Mesothelial cell of epicardium (in vitro differentiated cells): ENCODE results near the gene FAM25G. TPM values are rescaled to one million over a fixed set of nuclear protein-coding genes. Genes with fewer than 3 reads are reported as not detected.

Experiments
- DNase-seq, 2 experiments: peaks; one replicate each; pipeline ENCODE4 v3.0.0; 2021; ENCODE audit warnings: low spot score in 2 of 2; ENCODE audit not compliant: unreplicated experiment in 2 of 2
- H3K27ac Mint-ChIP-seq: 2 replicates; pipeline ENCODE4 v1.8.0; 2021; ENCODE audit warnings: mixed read lengths
- H3K27me3 Mint-ChIP-seq: 2 replicates; pipeline ENCODE4 v1.8.0; 2021; ENCODE audit warnings: low read depth, mixed read lengths
- H3K36me3 Mint-ChIP-seq: 2 replicates; pipeline ENCODE4 v1.8.0; 2021; ENCODE audit warnings: mixed read lengths
- H3K4me1 Mint-ChIP-seq: 2 replicates; pipeline ENCODE4 v1.8.0; 2021; ENCODE audit warnings: mixed read lengths
- H3K4me3 Mint-ChIP-seq: 2 replicates; pipeline ENCODE4 v1.8.0; 2021; ENCODE audit warnings: mild to moderate bottlenecking, moderate library complexity, mixed read lengths
- H3K9me3 Mint-ChIP-seq: 2 replicates; pipeline ENCODE4 v1.8.0; 2021; ENCODE audit warnings: mixed read lengths
- total RNA-seq: library from RNA; stranded (reverse); gene quantifications from 3 replicates; pipeline ENCODE4 v1.2.1, GENCODE V29; 2021
- TF ChIP-seq, protein P1 (sequence below): fragments of 200-600 bp; sonication (generic); IDR thresholded peaks from one replicate; pipeline ENCODE4 v1.5.0; 2021; ENCODE audit warnings: antibody characterized with exemption; ENCODE audit not compliant: unreplicated experiment

FAM25G gene
- total RNA-seq, 1 donor from 2014 or later = not detected

GRCh38 chr10:47447209-47447608, 44.3 kb downstream of the FAM25G start:
- Mint-ChIP-seq H3K4me1 (peaks cover under 1% of the 10 kb centered on the region), H3K27ac (no peak overlapping the region), H3K27me3 (no peaks in the 10 kb centered on the region), H3K36me3 (no peaks in the 10 kb centered on the region), H3K4me3 (no peak overlapping the region), H3K9me3 (peaks cover 16% of the 10 kb centered on the region)
- TF ChIP-seq, protein P1, sequence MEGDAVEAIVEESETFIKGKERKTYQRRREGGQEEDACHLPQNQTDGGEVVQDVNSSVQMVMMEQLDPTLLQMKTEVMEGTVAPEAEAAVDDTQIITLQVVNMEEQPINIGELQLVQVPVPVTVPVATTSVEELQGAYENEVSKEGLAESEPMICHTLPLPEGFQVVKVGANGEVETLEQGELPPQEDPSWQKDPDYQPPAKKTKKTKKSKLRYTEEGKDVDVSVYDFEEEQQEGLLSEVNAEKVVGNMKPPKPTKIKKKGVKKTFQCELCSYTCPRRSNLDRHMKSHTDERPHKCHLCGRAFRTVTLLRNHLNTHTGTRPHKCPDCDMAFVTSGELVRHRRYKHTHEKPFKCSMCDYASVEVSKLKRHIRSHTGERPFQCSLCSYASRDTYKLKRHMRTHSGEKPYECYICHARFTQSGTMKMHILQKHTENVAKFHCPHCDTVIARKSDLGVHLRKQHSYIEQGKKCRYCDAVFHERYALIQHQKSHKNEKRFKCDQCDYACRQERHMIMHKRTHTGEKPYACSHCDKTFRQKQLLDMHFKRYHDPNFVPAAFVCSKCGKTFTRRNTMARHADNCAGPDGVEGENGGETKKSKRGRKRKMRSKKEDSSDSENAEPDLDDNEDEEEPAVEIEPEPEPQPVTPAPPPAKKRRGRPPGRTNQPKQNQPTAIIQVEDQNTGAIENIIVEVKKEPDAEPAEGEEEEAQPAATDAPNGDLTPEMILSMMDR = no peak
- DNase-seq = no peak

- Mint-ChIP-seq H3K27me3 (peaks cover 2% of the 10 kb centered on the region), H3K4me1 (no peaks in the 10 kb centered on the region), H3K9me3 (peaks cover 16% of the 10 kb centered on the region), H3K4me3 (no peak overlapping the region), H3K36me3 (no peaks in the 10 kb centered on the region), H3K27ac (no peak overlapping the region)
- TF ChIP-seq, protein P1 = no peak
- DNase-seq = no peak
These were observed 45.8 kb downstream of the FAM25G start for GRCh38 chr10:47445720-47446119.

GRCh38 chr10:47444047-47444446, 47.5 kb downstream of the FAM25G start:
- TF ChIP-seq, protein P1 = no peak
- no peak overlapping the region for H3K4me3 Mint-ChIP-seq
- no peak overlapping the region for H3K27ac Mint-ChIP-seq
- DNase-seq = no peak
- H3K36me3 Mint-ChIP-seq = no peaks in the 10 kb centered on the region
- peaks cover 16% of the 10 kb centered on the region for H3K9me3 Mint-ChIP-seq
- no peaks in the 10 kb centered on the region for H3K4me1 Mint-ChIP-seq
- H3K27me3 Mint-ChIP-seq = peaks cover 2% of the 10 kb centered on the region

- TF ChIP-seq, protein P1 = no peak
- Mint-ChIP-seq H3K27me3 (peaks cover 4% of the 10 kb centered on the region), H3K36me3 (no peaks in the 10 kb centered on the region), H3K9me3 (peaks cover 16% of the 10 kb centered on the region), H3K27ac (no peak overlapping the region), H3K4me3 (no peak overlapping the region), H3K4me1 (no peaks in the 10 kb centered on the region)
- DNase-seq = no peak
These were observed 48.4 kb downstream of the FAM25G start for GRCh38 chr10:47443145-47443544.

DNA sequence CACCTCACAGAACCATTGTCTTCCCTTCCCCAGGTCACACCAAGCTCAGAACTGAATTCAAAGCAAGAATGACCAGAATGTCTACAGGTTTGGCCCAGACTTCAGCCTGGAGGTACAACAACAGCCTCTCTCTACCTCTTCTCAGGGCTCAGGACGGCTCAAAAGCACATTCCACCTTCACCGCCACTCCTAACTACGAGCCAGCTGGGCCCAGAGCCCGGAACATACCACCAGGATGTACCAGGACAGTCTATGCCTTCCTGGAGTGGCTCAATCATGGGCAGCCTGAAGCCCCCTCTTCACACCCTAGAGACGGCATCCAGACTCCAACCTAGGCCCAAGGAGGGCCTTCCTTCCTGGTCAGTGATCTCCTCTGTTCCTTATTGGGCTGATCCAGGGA, 49.1 kb downstream of the FAM25G start:
- Mint-ChIP-seq H3K27me3 (peaks cover 4% of the 10 kb centered on the region), H3K27ac (no peak overlapping the region), H3K4me3 (no peak overlapping the region), H3K4me1 (no peaks in the 10 kb centered on the region), H3K9me3 (peaks cover 16% of the 10 kb centered on the region), H3K36me3 (no peaks in the 10 kb centered on the region)
- no peak for DNase-seq
- TF ChIP-seq, protein P1 = no peak

GRCh38 chr10:47441938-47442337, 49.6 kb downstream of the FAM25G start:
- peaks cover 4% of the 10 kb centered on the region for H3K27me3 Mint-ChIP-seq
- H3K27ac Mint-ChIP-seq = no peak overlapping the region
- TF ChIP-seq, protein P1 = no peak

More at GRCh38 chr10:47441938-47442337, 49.6 kb downstream of the FAM25G start:
- no peak overlapping the region for H3K4me3 Mint-ChIP-seq
- H3K9me3 Mint-ChIP-seq = peaks cover 17% of the 10 kb centered on the region
- no peaks in the 10 kb centered on the region for H3K4me1 Mint-ChIP-seq
- DNase-seq = no peak
- no peaks in the 10 kb centered on the region for H3K36me3 Mint-ChIP-seq
